ENCODE results near the gene SLC50A1.

Gene SLC50A1, protein sequence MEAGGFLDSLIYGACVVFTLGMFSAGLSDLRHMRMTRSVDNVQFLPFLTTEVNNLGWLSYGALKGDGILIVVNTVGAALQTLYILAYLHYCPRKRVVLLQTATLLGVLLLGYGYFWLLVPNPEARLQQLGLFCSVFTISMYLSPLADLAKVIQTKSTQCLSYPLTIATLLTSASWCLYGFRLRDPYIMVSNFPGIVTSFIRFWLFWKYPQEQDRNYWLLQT
- total RNA-seq = 24.8 to 27.0 reads per million in 2 experiments

DNA sequence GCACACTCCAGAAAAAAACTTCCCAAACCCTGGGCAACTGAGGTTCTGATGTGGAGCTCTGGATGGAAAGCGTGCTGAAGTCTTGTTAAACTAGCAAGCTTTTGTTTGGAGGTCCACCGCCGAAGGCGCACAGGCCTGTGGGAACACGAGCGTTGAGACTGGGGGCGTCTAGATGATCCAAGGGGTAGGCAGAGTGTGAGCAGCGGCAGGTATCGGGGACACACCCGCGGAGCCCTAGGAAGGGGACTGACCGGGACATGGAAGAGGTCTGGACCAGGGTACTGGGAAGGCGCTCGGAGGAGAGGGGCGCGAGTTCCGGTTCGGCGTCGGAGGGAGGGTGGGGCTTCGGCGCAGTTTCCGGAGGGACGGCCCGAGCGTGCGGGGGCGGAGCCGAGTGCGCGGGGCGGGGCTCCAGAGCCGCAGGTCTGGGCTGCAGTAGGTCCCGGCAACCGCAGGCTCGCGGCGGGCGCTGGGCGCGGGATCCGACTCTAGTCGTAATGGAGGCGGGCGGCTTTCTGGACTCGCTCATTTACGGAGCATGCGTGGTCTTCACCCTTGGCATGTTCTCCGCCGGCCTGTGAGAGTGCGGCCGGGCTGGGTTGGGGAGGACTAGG is at the start of gene SLC50A1:
Gene SLC50A1, plus strand, starts transcription at position 438 of the 614 bp plus-strand sequence. Its CDS starts 60 bp downstream, at position 498.
- DNase-seq (ENCODE audit: low read depth) = peak; percentile 87

DNA sequence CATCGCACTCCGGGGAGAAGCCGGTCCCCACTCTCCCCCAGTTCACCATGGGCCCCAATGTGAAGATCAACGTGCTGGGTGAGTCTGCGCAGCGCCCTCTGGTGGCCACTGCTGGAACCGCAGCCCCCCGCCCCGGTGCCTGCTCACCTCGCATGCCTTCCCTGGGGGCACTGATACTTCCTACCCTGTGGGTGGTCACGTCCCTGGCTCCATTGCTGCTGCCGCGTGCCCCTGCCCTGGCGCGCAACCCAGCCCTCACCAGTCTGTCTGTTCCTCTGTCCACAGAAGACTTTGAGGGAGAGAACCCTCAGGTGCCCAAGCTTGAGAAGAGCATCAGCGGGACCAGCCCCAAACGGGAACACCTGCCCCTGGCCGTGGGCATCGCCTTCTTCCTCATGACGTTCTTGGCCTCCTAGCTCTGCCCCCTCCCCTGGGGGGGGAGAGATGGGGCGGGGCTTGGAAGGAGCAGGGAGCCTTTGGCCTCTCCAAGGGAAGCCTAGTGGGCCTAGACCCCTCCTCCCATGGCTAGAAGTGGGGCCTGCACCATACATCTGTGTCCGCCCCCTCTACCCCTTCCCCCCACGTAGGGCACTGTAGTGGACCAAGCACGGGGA is 49.4 kb upstream of the SLC50A1 start:
- peak; percentile 74 for DNase-seq (ENCODE audit: low read depth)

DNA sequence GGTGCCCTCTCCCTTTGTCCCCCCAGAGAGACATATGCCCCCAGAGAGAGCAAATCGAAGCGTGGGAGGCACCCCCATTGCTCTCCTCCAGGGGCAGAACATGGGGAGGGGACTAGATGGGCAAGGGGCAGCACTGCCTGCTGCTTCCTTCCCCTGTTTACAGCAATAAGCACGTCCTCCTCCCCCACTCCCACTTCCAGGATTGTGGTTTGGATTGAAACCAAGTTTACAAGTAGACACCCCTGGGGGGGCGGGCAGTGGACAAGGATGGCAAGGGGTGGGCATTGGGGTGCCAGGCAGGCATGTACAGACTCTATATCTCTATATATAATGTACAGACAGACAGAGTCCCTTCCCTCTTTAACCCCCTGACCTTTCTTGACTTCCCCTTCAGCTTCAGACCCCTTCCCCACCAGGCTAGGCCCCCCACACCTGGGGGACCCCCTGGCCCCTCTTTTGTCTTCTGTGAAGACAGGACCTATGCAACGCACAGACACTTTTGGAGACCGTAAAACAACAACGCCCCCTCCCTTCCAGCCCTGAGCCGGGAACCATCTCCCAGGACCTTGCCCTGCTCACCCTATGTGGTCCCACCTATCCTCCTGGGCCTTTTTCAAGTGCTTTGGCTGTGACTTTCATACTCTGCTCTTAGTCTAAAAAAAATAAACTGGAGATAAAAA is 48.7 kb upstream of the SLC50A1 start:
- DNase-seq (ENCODE audit: low read depth) = no peak

GRCh38 chr1:155091071-155092051 is 44.3 kb upstream of the SLC50A1 start:
- DNase-seq (ENCODE audit: low read depth) = peak; percentile 71

GRCh38 chr1:155092131-155092530 is 43.5 kb upstream of the SLC50A1 start:
- DNase-seq (ENCODE audit: low read depth) = no peak

DNA sequence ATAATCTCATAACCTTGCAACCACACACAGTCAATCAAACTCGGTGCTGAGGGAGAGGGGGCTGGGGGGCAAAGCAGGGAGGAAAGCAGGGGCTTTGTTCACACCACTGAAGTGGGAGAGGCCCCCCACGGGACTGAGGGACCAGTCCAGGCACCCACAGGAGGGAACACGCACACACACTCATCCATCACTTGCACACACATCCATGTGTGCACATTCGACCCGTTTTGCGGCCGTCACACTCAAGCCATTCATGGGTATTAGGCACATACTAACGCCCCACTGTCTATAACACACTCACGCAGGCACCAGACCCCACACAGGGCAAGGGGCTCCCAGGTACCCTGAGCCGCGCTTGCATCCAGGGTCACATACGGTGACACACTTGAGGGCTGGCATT is 43.0 kb upstream of the SLC50A1 start:
- DNase-seq (ENCODE audit: low read depth) = no peak

DNA sequence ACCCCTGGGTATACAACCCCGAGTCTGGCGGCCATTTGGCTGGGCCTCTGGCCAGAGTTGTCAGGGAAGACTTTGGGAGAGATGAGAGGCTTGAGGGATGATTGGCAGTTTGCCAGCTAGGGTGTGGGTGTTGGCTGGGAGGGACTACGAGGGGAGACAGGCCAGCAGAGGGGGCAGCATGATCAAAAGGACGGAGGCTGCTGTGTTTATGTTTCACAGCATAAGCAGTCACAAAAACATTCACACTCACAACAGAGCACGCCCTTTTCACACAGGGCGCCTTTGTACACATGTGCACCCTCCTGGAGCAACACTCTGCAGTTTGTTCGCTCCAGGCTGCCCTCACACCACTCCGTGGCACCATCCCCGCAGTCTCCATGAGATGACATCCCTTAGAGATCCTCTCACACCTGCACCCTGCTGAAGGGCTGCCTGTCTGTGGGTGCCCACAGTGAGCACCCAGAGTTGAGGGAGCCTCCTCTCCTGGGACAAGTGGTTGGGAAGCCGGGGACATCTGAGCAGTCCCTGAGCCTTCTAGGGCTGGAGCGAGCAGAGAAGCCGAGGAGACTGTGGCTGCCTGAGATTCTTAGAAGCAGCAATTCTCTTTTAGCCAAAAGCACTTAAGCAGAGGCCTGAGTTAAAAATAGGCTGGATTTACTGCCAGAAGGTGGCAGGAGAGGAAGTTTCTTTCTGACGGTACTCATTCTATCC is 41.6 kb upstream of the SLC50A1 start:
- no peak for DNase-seq (ENCODE audit: low read depth)

DNA sequence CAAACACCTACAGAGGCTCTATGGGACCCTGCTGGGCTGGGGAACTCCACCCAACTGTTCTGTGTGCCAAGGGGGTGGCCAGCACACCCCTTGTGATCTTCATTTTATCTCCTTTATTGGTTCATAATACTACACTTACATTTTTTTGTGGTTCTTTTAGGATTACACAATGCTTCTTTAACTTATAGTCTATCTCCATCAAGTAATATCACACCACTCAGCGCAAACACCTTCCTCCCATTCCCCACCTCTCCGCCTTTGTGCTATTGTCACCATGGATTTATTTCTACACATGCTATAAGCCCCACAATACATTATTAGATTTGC is 41.1 kb upstream of the SLC50A1 start:
- no peak for DNase-seq (ENCODE audit: low read depth)

- DNase-seq (ENCODE audit: low read depth) = no peak
Measured at GRCh38 chr1:155099331-155099730, 36.3 kb upstream of the SLC50A1 start.

GRCh38 chr1:155103325-155103724 is 32.3 kb upstream of the SLC50A1 start:
- no peak for DNase-seq (ENCODE audit: low read depth)

DNA sequence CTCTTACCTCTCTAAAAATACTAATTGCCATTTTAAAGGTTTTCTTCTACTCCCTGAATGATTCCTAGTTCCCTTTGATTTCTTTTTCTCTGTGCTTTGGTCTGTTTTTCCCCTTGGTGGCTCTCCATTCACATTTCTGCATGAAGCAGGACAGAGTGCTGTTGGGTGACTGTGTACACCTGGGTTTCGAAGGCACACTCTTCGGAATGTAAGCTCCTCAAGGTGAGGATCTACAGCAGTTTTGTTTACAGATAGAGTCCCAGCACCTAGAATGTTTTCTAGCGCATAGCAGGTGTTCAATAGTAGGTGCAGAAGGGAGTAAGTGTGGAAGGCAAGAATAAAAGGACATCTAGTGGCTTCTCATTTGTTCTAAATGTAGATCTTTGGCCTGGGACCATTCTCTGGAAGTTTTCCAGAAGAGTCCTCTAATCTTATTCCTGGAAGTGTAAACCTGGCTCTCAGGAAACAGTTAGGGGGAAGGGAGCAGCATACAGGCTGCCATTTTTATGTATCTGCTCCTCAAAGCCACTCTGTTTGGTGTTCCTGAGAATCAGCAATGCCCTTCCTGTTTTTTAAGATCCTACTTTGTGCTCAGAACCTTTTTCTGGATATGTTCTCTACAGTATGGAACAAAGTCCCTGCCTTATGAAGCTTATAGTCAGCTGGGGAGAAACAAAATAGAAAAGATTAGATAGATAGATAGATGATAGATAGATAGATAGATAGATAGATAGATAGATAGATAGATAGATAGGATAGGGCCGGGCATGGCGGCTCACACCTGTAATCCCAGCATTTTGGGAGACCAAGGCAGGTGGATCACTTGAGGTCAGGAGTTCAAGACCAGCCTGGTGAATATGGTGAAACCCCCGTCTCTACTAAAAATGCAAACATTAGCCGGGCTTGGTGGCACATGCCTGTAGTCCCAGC is 30.8 kb upstream of the SLC50A1 start:
- DNase-seq (ENCODE audit: low read depth) = no peak

GRCh38 chr1:155105604-155106011 is 30.0 kb upstream of the SLC50A1 start:
- DNase-seq (ENCODE audit: low read depth) = no peak

DNA sequence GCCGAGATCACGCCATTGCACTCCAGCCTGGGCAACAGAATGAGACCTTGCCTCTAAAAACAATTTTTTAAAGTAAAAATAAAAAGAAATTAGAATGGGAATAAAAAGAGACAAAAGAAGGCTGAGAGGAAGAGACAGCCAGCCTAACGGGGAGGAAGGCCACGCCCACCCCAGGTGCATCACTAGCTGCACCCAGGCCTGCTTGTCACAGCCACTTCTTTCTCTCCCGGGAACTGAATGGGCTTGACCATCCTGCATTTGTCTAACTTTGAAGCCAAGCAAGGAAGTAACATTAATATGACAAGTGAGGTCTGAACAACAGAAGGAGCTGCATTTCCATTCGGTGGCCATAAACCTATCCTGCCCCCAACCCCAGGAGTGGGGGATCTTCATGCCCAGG is 28.8 kb upstream of the SLC50A1 start:
- no peak for DNase-seq (ENCODE audit: low read depth)

DNA sequence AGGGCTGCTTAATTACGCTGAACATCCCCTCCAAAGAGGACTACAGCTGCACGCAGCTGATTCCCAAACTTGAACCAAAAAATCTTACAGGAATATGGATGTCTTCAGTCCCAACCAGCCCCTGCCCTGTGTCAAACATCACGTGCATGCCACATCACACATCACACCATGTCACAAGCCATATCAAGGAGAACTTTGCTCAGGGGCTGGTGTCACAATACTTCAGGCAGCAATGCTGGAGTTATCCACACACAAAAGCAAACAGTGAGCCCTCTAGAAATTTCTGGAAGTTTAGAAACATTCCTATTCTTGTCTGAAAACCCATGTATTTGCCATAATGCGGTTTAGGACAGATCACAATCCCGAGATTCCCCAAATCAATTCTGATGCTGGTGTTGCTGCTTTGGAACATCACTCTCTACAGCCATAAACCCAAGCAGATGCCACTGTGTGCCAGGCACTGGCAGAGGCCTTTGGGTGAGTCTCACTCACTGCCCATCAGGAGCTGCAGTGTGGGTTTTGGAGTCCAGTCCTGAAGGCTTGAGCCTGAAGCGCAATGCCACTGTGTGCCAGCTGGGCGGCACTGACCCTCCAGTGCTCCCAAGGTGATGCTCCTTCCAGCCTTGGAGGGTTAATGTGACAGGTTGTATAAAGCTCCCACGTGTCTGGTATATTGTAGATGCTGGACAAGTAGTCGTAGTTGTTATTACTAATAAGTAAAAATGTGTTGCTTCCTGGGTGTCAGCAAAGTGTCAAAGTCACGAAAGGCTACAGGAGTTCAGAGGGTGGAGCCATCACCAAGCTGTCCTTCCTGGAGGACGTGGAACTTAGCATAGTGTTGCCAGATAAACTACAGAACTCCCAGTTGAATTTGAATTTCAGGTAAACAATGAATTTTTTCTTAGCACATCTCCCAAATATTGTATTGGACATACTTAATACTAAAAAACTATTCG is 28.1 kb upstream of the SLC50A1 start:
- DNase-seq (ENCODE audit: low read depth) = no peak

GRCh38 chr1:155108296-155108695 is 27.4 kb upstream of the SLC50A1 start:
- DNase-seq (ENCODE audit: low read depth) = no peak

GRCh38 chr1:155110381-155110780 is 25.3 kb upstream of the SLC50A1 start:
- no peak for DNase-seq (ENCODE audit: low read depth)

DNA sequence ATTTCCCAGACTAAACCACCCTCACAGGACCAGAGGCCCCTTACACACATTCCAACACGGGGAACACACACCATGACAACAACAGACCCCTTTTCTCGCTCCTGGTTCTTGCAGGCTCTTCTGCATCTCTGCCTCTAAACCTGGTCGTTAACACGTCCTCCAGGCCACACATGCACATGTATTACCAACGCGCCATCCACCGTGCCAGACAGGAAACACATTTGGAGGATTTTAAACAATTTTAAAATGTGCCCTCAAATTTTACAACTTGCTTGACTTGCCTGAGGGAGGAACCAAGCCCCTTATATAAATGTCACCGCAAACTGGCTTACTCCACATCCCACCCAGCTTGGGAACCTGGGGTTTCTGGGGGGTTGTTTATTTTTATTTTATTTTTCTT is 24.8 kb upstream of the SLC50A1 start:
- DNase-seq (ENCODE audit: low read depth) = no peak

GRCh38 chr1:155113450-155113980 is 22.1 kb upstream of the SLC50A1 start:
- DNase-seq (ENCODE audit: low read depth) = no peak
